Hepatocyte (in vitro differentiated cells): ENCODE measurements around the gene AAK1.

Experiments used
- CTCF ChIP-seq: fragments of 200-600 bp; sonication (generic); IDR thresholded peaks from 2 replicates; pipeline ENCODE4 v1.5.1; 2016; ENCODE audit warnings: antibody characterized with exemption, mild to moderate bottlenecking; ENCODE audit not compliant: poor library complexity
- EZH2 ChIP-seq: fragments of 200-600 bp; sonication (generic); IDR thresholded peaks from 2 replicates; pipeline ENCODE4 v1.6.1; 2016; ENCODE audit warnings: antibody characterized with exemption, mild to moderate bottlenecking, borderline replicate concordance
- EZH2phosphoT487 ChIP-seq: fragments of 200-600 bp; sonication (generic); IDR thresholded peaks from one replicate; pipeline ENCODE4 v1.6.1; 2018; ENCODE audit warnings: antibody characterized with exemption, mild to moderate bottlenecking, low read depth, moderate library complexity; ENCODE audit not compliant: unreplicated experiment, severe bottlenecking

GRCh38 chr2:69436938-69437750, 206.4 kb downstream of the AAK1 start, which contains the start of gene NFU1:
- peak; percentile 64 for TF ChIP-seq CTCF
- no peak for TF ChIP-seq EZH2phosphoT487
- TF ChIP-seq EZH2 = no peak
